Bronchial epithelial cell (primary cell): ENCODE measurements around the gene IRF2. TPM values are rescaled to one million over a fixed set of nuclear protein-coding genes. Genes with fewer than 3 reads are reported as not detected.

Experiments used
- DNase-seq: peaks from one replicate; pipeline ENCODE4 v3.0.0-alpha.2; 2010; ENCODE audit warnings: low read depth
- FAIRE-seq: peaks from 2 replicates; lab custom pipeline; 2011; peaks lifted over from hg19 to GRCh38; lab: Jason Lieb, UNC
- H3K27me3 ChIP-seq: 2 replicates; pipeline ENCODE4 v1.5.1; 2011; ENCODE audit warnings: low read length; ENCODE audit not compliant: control insufficient read depth, insufficient read depth
- H3K36me3 ChIP-seq: 2 replicates; pipeline ENCODE4 v1.5.1; 2011; ENCODE audit warnings: low read length; ENCODE audit not compliant: control insufficient read depth, insufficient read depth
- H3K4me3 ChIP-seq: 2 replicates; pipeline ENCODE4 v1.5.1; 2011; ENCODE audit warnings: mild to moderate bottlenecking, low read depth, low read length, control low read depth
- total RNA-seq: library from RNA; depleted of rRNA; stranded (reverse); fragments of >200 nt; gene quantifications from 2 replicates; pipeline ENCODE4 v1.2.1, GENCODE V29; 2014
- TF ChIP-seq, protein P1 (sequence below): IDR thresholded peaks from 2 replicates; pipeline ENCODE4 v1.5.1; 2011; ENCODE audit warnings: mild to moderate bottlenecking, moderate library complexity, low read length, control low read depth, inconsistent platforms; ENCODE audit not compliant: insufficient read depth, severe bottlenecking

The IRF2 gene
- total RNA-seq, 1 donor from 2014 or later = 16.1 TPM

- DNase-seq (no peak), FAIRE-seq (no peak)
- H3K27me3 ChIP-seq = no peaks in the 10 kb centered on the region
- TF ChIP-seq, protein P1, sequence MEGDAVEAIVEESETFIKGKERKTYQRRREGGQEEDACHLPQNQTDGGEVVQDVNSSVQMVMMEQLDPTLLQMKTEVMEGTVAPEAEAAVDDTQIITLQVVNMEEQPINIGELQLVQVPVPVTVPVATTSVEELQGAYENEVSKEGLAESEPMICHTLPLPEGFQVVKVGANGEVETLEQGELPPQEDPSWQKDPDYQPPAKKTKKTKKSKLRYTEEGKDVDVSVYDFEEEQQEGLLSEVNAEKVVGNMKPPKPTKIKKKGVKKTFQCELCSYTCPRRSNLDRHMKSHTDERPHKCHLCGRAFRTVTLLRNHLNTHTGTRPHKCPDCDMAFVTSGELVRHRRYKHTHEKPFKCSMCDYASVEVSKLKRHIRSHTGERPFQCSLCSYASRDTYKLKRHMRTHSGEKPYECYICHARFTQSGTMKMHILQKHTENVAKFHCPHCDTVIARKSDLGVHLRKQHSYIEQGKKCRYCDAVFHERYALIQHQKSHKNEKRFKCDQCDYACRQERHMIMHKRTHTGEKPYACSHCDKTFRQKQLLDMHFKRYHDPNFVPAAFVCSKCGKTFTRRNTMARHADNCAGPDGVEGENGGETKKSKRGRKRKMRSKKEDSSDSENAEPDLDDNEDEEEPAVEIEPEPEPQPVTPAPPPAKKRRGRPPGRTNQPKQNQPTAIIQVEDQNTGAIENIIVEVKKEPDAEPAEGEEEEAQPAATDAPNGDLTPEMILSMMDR = no peak
- H3K36me3 ChIP-seq = peaks cover 3% of the 10 kb centered on the region
- no peak overlapping the region for H3K4me3 ChIP-seq
These were observed 52.0 kb downstream of the IRF2 start for GRCh38 chr4:184422378-184422777.

- TF ChIP-seq, protein P1 = no peak
- DNase-seq (no peak), FAIRE-seq (no peak)
- Histone ChIP-seq H3K4me3 (no peak overlapping the region), H3K36me3 (peaks cover 3% of the 10 kb centered on the region), H3K27me3 (no peaks in the 10 kb centered on the region)
These were observed 52.7 kb downstream of the IRF2 start for GRCh38 chr4:184421533-184422155.

DNA sequence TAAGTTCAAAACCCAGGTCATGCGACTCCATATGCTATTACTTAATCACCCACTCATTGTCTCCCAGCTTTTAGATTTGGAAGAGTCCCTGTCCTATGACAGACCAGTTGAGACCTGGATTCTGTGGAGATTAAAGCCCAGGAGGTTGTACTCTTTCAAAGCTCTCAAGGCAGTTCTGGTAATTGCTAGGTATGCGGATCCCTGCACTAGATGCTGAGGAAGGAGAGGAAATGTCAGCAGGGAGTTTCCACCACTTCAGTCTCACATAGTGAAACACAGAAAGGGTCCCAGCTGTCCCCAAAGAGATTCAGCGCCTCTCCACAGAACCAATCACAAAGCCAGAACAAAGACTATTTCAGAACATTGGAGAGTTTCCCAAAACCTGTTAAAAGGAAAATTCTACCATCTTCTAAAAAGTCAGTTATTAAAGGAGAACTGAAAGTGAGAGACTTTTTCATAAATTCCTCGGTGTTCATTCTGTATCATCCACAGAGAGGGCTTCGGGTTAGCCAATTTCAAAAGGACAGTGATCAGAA lies 53.4 kb downstream of the IRF2 start:
- DNase-seq = no peak
- Histone ChIP-seq H3K36me3 (peaks cover 3% of the 10 kb centered on the region), H3K27me3 (no peaks in the 10 kb centered on the region), H3K4me3 (no peak overlapping the region)
- TF ChIP-seq, protein P1 = no peak
- no peak for FAIRE-seq

GRCh38 chr4:184420402-184420801 lies 53.9 kb downstream of the IRF2 start:
- Histone ChIP-seq H3K4me3 (no peak overlapping the region), H3K27me3 (no peaks in the 10 kb centered on the region), H3K36me3 (peaks cover 1% of the 10 kb centered on the region)
- TF ChIP-seq, protein P1 = no peak
- FAIRE-seq (no peak), DNase-seq (no peak)

DNA sequence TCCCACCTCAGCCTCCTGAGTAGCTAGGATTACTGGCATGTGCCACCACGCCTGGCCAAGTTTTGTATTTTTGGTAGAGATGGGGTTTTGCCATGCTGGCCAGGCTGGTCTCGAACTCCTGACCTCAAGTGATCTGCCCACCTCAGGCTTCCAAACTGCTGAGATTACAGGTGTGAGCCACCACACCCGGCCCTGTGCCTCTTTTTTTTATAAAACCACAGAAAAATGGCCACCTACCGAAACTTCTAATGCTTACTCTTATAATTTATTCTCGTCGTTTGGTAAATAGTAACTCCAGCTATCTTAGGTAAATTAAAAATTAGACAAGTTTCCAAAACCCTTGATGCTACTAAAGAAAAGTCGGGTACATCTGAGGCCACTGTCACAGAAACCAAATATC lies 54.4 kb downstream of the IRF2 start:
- TF ChIP-seq, protein P1 = no peak
- no peak for DNase-seq
- no peak for FAIRE-seq
- Histone ChIP-seq H3K4me3 (no peak overlapping the region), H3K27me3 (no peaks in the 10 kb centered on the region), H3K36me3 (peaks cover 1% of the 10 kb centered on the region)
